Limb (tissue), 2 donors: ENCODE results near the gene SCAPER.

Experiments used
- DNase-seq, 2 donors: peaks; one replicate each; pipeline ENCODE4 v3.0.0-alpha.2; 2016; ENCODE audit errors: extremely low spot score in 2 of 2

SCAPER gene

GRCh38 chr15:76429661-76430060, 475.5 kb downstream of the SCAPER start:
- no peak for DNase-seq

DNA sequence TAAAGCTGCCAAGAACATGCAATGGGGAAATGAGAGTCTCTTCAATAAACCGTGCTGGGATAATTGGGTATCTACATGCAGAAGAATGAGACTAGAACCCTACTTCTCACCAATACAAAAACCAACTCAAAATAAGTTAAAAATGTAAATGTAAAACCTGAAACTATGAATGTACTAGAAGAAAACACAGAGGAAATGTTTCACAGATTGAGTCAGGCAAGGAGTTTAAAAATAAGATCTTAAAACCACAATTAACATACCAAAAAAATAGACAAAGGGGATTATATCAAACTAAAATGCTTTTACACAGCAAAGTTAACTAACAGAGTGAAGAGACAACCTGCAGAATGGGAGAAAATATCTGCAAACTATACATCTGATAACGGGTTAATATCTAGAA, 478.2 kb downstream of the SCAPER start:
- no peak for DNase-seq

GRCh38 chr15:76418352-76419140, 486.6 kb downstream of the SCAPER start:
- DNase-seq = no peak

DNA sequence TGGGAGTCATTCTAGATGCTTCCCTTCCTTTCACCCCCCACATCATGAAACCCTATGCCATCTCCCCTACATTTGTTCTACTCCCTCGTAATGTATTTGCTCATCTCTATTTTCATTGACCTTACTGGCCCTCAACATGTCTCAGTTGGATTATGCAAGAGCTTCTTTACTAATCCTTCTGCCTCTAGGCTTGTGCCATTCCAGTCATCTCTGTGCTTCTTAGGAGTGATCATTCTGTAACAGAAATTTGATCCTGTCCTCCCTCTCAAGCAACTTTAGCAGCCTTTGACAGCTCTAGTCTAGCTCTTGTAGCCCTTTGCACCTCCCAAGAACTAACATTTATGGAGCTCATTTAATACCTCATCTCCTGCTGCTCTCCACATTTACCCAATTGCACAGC, 503.9 kb downstream of the SCAPER start:
- DNase-seq = no peak

DNA sequence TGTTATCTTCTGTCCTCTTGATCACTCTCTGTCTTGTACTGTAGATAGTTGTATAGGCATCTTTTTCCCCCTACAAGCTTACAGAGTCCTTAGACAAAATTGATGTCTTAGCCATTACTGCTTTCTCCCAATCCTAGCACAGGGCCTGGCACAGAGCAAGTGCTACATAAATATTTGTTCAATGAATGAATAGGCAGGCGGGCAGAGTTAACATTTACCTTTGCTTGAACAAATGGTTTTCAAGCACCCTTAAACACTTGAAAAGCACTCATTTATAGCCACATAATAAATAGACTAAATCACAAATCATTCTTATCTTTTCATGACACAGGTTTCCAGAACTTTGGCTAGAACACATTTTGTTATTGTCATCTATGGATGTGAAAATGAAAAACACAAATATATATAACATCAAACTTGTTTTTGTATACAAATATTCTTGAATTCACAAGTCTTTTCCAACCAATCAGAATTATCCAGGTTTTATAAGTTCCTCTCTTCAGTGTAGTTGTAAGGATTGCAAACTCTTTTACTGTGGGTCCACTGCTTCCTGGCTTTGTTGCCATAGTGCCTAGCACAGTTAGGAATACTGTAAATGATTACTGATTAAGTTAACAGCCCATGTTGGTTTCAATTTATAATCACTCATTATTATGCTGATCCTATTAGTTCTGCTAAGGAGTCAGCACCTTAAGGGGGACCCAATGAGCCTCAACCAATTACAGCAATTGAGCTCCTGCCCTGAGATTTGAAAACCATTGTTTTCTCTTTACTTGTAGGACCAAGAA, 506.6 kb downstream of the SCAPER start:
- no peak for DNase-seq

DNA sequence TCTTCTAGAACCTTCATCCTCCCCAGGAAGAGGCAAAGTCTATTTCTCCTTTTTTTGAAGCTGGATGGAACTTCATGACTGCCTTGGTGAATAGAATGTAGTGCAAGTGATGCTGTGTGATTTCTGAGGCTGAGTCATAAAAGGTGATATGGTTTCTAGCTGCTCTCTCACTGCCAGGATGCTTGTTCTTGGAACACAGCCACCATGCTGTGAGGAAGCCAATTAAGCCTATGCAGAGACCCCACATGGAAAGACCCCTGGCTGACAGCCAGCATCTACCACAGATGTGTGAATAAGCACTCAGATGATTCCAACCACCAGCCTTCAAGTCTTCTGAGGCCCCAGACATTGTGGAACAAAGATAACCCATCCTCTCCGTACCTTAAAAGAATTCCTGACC, 511.5 kb downstream of the SCAPER start:
- peak in 1 of 2 donors; percentile 55 for DNase-seq

- no peak for DNase-seq
These were observed 513.3 kb downstream of the SCAPER start for GRCh38 chr15:76391847-76392246.

DNA sequence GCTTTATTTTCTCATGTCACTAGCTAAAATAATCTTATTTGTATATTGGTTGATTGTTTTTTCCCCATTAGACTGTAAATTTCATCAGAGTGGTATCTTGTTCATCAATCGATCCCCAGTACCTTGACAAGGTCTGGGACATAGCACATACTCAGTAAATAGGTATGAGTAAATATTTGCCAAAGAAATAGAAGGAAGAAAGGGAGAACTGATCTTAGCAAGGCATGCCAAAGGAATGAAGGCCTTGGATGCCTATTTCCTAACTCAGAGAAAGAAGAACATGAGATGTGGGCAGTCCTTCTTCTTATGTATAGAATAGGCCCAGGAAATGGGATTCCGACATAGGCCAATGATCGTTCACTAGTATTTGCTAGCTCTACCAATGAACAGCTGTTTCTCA, 513.8 kb downstream of the SCAPER start:
- DNase-seq = no peak

GRCh38 chr15:76390571-76390970, 514.6 kb downstream of the SCAPER start:
- no peak for DNase-seq

- no peak for DNase-seq
These were observed 518.2 kb downstream of the SCAPER start for GRCh38 chr15:76386926-76387325.

DNA sequence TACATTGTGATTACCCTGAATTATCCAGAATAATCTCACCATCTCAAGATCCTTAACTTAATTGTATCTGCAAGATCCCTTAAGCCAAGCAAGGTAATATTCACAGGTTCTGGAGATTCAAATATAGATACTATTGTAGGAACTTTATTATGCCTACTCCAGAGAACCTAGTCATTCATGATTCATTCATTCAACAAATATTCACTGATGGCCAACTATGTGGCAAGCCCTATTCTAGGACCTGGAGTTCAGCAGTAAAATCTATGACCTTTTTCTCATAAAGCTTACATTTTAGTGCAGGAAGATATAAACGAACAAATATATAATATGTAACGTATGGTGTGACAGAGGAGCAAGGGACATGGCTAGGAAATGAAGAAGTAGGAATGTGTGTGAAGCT, 519.0 kb downstream of the SCAPER start:
- DNase-seq = no peak

DNA sequence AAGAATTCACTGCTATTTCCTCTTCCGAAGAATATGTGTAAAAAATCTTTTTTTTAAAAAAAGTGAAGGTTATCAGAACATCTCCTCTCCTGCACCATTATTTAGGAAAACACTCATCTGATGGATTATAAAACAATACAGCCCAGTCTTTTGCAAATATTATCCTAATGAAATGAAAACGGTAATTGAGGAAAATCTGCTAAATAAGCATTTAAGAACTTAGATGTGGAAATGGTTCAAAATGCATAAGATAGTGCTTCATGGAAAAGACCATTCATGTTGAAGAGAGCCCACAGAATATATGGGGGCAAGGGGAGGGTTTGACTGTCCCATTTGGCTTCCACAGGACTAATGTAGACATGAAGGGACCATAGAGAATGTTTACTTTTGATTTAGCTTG, 520.7 kb downstream of the SCAPER start:
- no peak for DNase-seq

DNA sequence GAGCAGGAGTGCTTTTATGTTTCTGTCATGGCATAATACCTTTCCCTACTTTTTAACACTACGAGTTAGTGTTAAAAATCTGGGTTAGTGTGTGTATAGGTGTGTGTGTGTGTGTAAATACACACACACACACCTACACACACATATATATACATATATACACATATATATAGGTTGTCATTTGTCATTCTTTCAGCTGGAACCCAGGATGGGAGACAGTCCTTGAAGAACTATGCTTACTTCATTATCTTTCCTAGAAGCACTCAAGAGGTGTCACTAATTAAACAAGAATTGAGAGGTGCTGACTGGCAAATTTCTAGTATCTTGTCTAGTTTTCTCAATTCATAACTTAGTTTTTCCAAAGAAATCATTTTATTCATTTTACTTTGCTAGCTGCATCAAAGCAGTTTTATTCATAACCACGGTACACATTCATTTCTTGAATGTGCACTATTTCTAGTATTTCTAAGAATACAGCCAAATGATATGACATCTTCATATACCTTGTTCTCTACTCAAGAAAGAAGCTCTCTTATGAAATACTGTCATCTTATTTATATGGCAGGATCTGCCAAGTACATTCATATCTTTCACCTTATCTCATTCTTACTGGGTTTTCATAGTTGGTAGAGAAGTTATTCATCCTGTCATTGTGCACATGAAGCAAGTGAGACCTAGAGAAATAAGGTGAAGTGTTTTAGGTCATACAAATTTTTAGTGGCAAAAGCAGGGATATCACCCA, 522.0 kb downstream of the SCAPER start:
- DNase-seq = no peak

DNA sequence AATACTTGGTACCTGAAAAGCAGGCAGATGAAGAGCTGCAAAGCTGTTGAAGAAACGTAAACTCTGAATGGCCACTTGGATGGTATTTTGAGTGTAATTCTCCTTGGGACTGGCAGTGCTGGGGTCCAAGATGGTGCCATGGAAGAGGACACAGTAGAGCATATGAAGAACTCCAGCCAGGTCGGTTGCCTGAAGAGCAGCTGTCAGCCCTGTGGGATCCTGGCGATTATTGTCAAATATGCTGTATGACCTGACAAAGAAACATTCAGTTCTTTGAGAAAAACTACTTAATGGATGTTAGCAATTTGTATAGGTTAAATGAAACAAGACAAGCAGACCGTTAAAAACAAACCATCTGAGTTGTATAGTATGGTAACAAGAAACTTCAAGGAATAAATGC, 523.8 kb downstream of the SCAPER start:
- DNase-seq = no peak

DNA sequence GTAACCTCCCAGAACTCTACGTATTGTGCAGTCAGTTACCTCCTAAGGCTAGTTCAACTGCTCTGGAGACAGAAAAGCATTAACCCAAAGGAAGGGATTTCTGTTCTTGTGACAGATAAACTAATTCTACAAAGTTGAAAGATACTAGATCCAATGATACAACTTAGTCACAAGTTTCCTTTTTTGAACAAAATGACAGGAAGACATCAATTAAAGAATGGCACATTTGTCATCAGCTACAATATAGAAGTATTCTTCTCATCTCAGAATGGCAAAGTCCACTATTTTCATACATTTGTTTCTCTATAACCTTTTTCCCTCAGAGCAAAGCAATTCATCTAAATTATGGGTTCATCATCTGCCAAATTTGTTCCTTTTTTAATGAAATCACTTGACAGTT, 524.9 kb downstream of the SCAPER start:
- DNase-seq = no peak

DNA sequence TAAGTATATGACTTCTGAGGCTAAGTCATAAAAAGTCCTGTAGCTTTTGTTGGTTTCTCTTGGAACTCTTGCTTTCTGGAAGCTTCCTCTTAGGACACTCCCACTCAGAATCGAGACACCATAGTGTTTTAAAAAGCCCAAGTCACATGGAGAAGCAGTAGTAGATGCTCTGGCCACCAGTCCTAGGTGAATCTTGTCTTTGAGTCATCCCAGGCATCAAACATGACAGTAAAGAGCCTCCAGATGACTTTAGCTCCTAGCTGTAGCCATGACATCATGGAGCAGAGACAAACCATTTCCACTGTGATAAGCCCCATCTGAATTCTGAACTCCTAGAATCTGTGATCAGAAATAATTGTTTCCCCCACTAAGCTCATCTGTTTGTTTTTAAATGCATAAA, 526.4 kb downstream of the SCAPER start:
- DNase-seq = no peak

DNA sequence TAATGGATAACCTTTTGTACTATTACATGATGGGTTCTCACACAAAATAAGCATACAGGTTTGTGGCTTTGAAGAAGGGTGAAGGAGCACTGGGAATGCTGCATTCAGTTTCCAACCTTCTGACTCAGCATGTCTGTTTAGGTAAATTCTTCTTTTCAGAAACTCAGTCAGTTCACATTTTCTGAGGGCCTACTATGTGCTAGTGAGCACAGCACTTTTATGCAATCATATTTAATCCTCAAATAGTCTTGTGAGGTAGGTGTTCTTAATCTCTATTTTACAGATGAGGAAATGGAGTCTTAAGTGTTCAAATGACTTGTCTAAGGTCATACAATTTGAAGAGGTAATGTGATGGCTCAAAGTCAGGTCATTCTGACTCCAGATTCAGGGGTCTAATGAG, 527.4 kb downstream of the SCAPER start:
- no peak for DNase-seq

DNA sequence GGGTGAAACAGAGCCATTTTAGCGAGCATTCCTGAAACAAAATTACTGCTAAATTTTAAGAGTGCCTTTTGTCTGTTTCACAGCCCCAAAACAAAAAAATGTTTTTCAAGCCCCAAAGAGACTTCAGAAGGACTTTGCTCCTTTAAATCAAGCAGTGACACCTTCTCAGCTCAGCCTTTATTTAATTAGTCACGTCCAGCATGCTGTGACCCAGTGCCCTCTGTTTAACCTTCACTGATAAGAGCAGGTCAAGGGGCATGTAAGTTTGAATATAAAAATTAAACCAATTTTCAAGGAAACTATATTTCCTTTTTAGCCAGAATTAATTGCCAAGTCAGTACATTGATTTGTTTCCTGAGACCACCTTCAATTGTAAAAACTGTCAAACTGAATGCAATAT, 527.9 kb downstream of the SCAPER start:
- DNase-seq = no peak

GRCh38 chr15:76376816-76377215, 528.3 kb downstream of the SCAPER start:
- no peak for DNase-seq

- no peak for DNase-seq
These were observed 529.1 kb downstream of the SCAPER start for GRCh38 chr15:76376029-76376428.

DNA sequence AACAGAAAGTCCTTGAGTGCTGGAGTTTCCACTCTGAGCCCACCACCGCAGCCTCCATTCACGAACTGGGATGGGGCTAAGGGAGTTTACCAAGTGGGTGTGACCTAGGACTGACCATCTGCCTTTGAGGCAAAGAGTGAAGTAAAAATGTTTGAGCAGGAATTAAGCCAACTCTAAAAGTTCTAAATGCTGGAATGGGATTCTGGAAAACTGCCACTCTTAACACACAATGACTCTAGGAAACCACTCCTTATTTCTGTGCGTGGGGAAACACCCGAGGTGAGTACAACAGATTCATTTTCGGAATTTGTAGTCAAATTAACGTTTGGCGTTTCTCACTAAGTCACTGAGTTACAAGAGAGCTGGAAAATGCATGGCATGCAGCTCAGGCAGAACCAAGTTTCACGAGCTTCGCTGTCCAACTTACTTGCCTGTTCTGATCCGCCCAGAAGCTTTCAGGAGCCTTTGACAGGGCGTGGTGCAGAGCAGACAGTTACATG, 537.0 kb downstream of the SCAPER start:
- DNase-seq = peak in 1 of 2 donors; percentile 46

- DNase-seq = no peak
These were observed 538.4 kb downstream of the SCAPER start for GRCh38 chr15:76366714-76367113.
